GM12878 (cell line): Measurements from ENCODE around the gene CCSER2. TPM values are rescaled to one million over a fixed set of nuclear protein-coding genes. Genes with fewer than 3 reads are reported as not detected.

Experiments used
- ATAC-seq: fragments of 200-7000 bp; cut with Tn5 transposase; 3 replicates; pipeline ENCODE4 v1.9.1; 2020; ENCODE audit warnings: mild to moderate bottlenecking, moderate library complexity
- BruUV-seq: library from RNA; stranded (reverse); fragments of 400-500 nt; replicated peaks from 2 replicates; lab custom pipeline; 2021; lab: Mats Ljungman, UMichigan
- CTCF ChIA-PET: fragments of 300-600 bp; sonication (Branson Sonifier 250); formaldehyde crosslinking; extraction: SDS; loops from one replicate; lab custom pipeline; 2021; ENCODE audit warnings: inconsistent platforms; lab: Yijun Ruan, JAX
- POLR2A ChIA-PET: fragments of 350-600 bp; formaldehyde crosslinking; extraction: SDS; loops from one replicate; lab custom pipeline; 2021; ENCODE audit warnings: inconsistent platforms; lab: Charles Lee
- RAD21 ChIA-PET: fragments of 300-600 bp; sonication (Branson Sonifier 250); formaldehyde crosslinking; loops from one replicate; lab custom pipeline; 2023; ENCODE audit warnings: antibody characterized with exemption; ENCODE audit not compliant: unreplicated experiment; lab: Charles Lee
- SMC1A ChIA-PET: fragments of 300-600 bp; sonication (Branson Sonifier 250); formaldehyde crosslinking; loops from one replicate; lab custom pipeline; 2023; ENCODE audit not compliant: unreplicated experiment, uncharacterized antibody; lab: Charles Lee
- DNase-seq: peaks from one replicate; pipeline ENCODE4 v3.0.0-alpha.2; 2011; ENCODE audit warnings: low read depth, low spot score
- FAIRE-seq: peaks from 3 replicates; lab custom pipeline; 2011; peaks lifted over from hg19 to GRCh38; lab: Jason Lieb, UNC
- H2AFZ ChIP-seq: 2 replicates; pipeline ENCODE4 v1.6.0; 2011; ENCODE audit warnings: low read depth, low read length, control low read depth; ENCODE audit not compliant: control insufficient read depth
- H3K27ac ChIP-seq: 2 replicates; pipeline ENCODE4 v1.5.1; 2011; ENCODE audit warnings: control low read depth; ENCODE audit not compliant: control insufficient read depth, insufficient read depth
- H3K27me3 ChIP-seq, 2 experiments: replicated peaks in 1 of 2; 2 replicates each; pipeline versions ENCODE4 v1.6.0 to v1.6.1; 2011; ENCODE audit warnings: low read length in 1 of 2; ENCODE audit not compliant: control insufficient read depth in 2 of 2, insufficient read depth in 2 of 2
- H3K36me3 ChIP-seq, 2 experiments: 2 replicates each; pipeline ENCODE4 v1.5.1; 2011; ENCODE audit warnings: low read length in 1 of 2; ENCODE audit not compliant: control insufficient read depth in 2 of 2, insufficient read depth in 2 of 2
- H3K4me1 ChIP-seq: 2 replicates; pipeline ENCODE4 v1.6.1; 2011; ENCODE audit warnings: mild to moderate bottlenecking, low read length, moderate library complexity, mixed read lengths; ENCODE audit not compliant: control insufficient read depth, insufficient read depth
- H3K4me2 ChIP-seq: 2 replicates; pipeline ENCODE4 v1.6.0; 2011; ENCODE audit warnings: control low read depth; ENCODE audit not compliant: control insufficient read depth, insufficient read depth
- H3K4me3 ChIP-seq: fragments of 200-600 bp; sonication (generic); 2 replicates; pipeline ENCODE4 v1.5.1; 2016
- H3K79me2 ChIP-seq: 2 replicates; pipeline ENCODE4 v1.6.0; 2011; ENCODE audit warnings: low read length; ENCODE audit not compliant: control insufficient read depth, insufficient read depth
- H3K9ac ChIP-seq: 2 replicates; pipeline ENCODE4 v1.8.0; 2011; ENCODE audit warnings: low read length, control low read depth, mixed read lengths; ENCODE audit not compliant: control insufficient read depth, insufficient read depth
- H3K9me3 ChIP-seq: replicated peaks from 3 replicates; pipeline ENCODE4 v1.5.1; 2011; ENCODE audit warnings: mild to moderate bottlenecking, low read length; ENCODE audit not compliant: control insufficient read depth, insufficient read depth
- H4K20me1 ChIP-seq: 2 replicates; pipeline ENCODE4 v1.6.0; 2011; ENCODE audit not compliant: control insufficient read depth, insufficient read depth
- ATF2 ChIP-seq: IDR thresholded peaks from 2 replicates; pipeline ENCODE4 v1.6.1; 2012; ENCODE audit warnings: low read length, inconsistent platforms
- BMI1 ChIP-seq: fragments of 450-650 bp; IDR thresholded peaks from 2 replicates; pipeline ENCODE4 v1.6.1; 2016; ENCODE audit warnings: mild to moderate bottlenecking, moderate library complexity, borderline replicate concordance
- BRCA1 ChIP-seq: IDR thresholded peaks from 2 replicates; pipeline ENCODE4 v1.6.1; 2011; ENCODE audit warnings: low read depth, low read length, improper control_type of control experiment
- CREB1 ChIP-seq: IDR thresholded peaks from 2 replicates; pipeline ENCODE4 v1.6.1; 2012; ENCODE audit warnings: low read depth, mild to moderate bottlenecking, inconsistent platforms
- FOXM1 ChIP-seq: IDR thresholded peaks from 2 replicates; pipeline ENCODE4 v1.6.1; 2012; ENCODE audit warnings: low read depth, mild to moderate bottlenecking, inconsistent platforms, low read length, moderate library complexity
- MTA2 ChIP-seq: fragments of 450-650 bp; IDR thresholded peaks from 2 replicates; pipeline ENCODE4 v1.6.1; 2016; ENCODE audit warnings: low read depth, mild to moderate bottlenecking, moderate library complexity
- SMC3 ChIP-seq: IDR thresholded peaks from 2 replicates; pipeline ENCODE4 v1.6.1; 2011; ENCODE audit warnings: low read length, improper control_type of control experiment, borderline replicate concordance
- SRF ChIP-seq, 2 experiments: IDR thresholded peaks; 2 replicates each; pipeline ENCODE4 v1.6.1; 2011; ENCODE audit warnings: low read depth in 2 of 2, low read length in 2 of 2, mild to moderate bottlenecking in 1 of 2, moderate library complexity in 1 of 2
- TCF7 ChIP-seq: IDR thresholded peaks from 2 replicates; pipeline ENCODE4 v1.6.1; 2014; ENCODE audit warnings: antibody characterized with exemption, borderline replicate concordance
- WGBS: methylation state at CpG from one replicate; pipeline ENCODE4 v1.1.6; 2016; ENCODE audit warnings: low lambda C conversion rate; ENCODE audit not compliant: insufficient replicate concordance, insufficient coverage; ENCODE audit errors: missing lambda C conversion rate; 5-methylcytosine and 5-hydroxymethylcytosine counted together
- in situ Hi-C: fragments of 300-500 bp; cut with MboI; formaldehyde crosslinking; loops from 9 replicates; pipeline ENCODE4 v1.14.3; 2018; ENCODE audit warnings: mixed read lengths
- intact Hi-C: fragments of 100-400 bp; cut with micrococcal nuclease; formaldehyde crosslinking; loops from one replicate; pipeline ENCODE4 v1.14.2; 2022; ENCODE audit not compliant: unreplicated experiment
- polyA plus RNA-seq, 11 experiments: library from polyadenylated mRNA; depleted of rRNA in 4 of 11; unstranded in 6 of 11; stranded (reverse) in 5 of 11; fragments of >200 nt; fragmentation: Nextera tagmentation in 4 of 11; fragmentation: Illumina TruSeq in 1 of 11; extraction: Ambion mirVana in 4 of 11; extraction: Trizol in 1 of 11; gene quantifications; 1 replicate in 1 of 11; 2 replicates in 10 of 11; pipeline versions ENCODE4 v1.2.1 to v1.2.3, GENCODE V29; 2011 to 2016; ENCODE audit warnings: inconsistent platforms in 2 of 11, missing spikeins in 2 of 11, low read depth in 1 of 11
- total RNA-seq, 4 experiments: library from RNA; depleted of rRNA in 3 of 4; stranded (reverse); fragments of >200 nt in 3 of 4; fragmentation: Illumina TruSeq in 1 of 4; extraction: Trizol in 1 of 4; gene quantifications; 2 replicates each; pipeline versions ENCODE4 v1.2.1 to v1.2.3, GENCODE V29; 2013 to 2021
- TF ChIP-seq, protein P1 (sequence below): fragments of 450-650 bp; formaldehyde crosslinking; IDR thresholded peaks from 2 replicates; pipeline ENCODE4 v1.4.0; 2022; ENCODE audit warnings: mild to moderate bottlenecking, moderate library complexity
- TF ChIP-seq, protein P2 (sequence below): fragments of 450-650 bp; IDR thresholded peaks from 2 replicates; pipeline ENCODE4 v1.6.1; 2014; ENCODE audit warnings: mild to moderate bottlenecking

Gene CCSER2
- total and polyA plus RNA-seq, 10 of the 15 experiments (the other 5 are each of a cell fraction or from before 2014, with no cell fraction given) = 4.7 to 18.8 (median 13.2) TPM

DNA sequence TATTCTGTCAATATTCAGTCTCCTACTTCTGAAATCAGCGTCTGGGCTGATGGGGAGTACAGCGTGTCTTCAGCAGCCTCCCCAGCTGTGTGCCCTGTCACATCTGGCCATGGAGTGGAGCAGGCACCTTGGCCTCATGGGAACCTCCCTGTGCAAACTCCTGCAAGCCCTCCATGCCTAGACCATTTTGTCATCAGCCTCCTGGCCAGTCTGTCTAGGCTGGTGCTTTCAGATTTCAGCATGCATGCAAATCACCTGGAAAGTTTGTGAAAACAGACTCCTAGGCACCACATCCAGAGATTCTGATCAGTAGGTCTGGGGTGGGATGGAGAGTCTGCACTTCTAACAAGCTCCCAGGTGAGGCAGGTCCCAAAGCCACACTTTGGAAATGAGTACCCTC lies 26.2 kb upstream of the CCSER2 start (continued):
- TF ChIP-seq FOXM1 = no peak
- TF ChIP-seq BMI1 = no peak
- no peak for TF ChIP-seq SMC3

- RAD21 ChIA-PET = no interaction called here
- H3K9ac ChIP-seq = no peak overlapping the region
- no peak overlapping the region for H2AFZ ChIP-seq
- no peaks in the 10 kb centered on the region for H4K20me1 ChIP-seq
- FAIRE-seq (no peak), DNase-seq (no peak), ATAC-seq (no peak)
- H3K4me3 ChIP-seq = no peak overlapping the region
- WGBS = 1% methylated on average over 4 of the region's 4 CpGs
- CTCF ChIA-PET = interaction anchor here (1.0 to 2.0 kb wide), 2 partner anchors 39 to 230 kb away, joined by 3 to 5 read pairs; no protein-coding TSS in a partner anchor
- in situ Hi-C loops (no loop called here), intact Hi-C loops (no loop called here)
- no peak overlapping the region for H3K27ac ChIP-seq
- no peaks in the 10 kb centered on the region for H3K36me3 ChIP-seq
- H3K79me2 ChIP-seq = no peaks in the 10 kb centered on the region
- POLR2A ChIA-PET = interaction anchor here (0.7 kb wide), 1 partner anchor 305 kb away, joined by 4 read pairs; no protein-coding TSS in a partner anchor
- no peak overlapping the region for H3K4me2 ChIP-seq
- peaks cover 18% of the 10 kb centered on the region for H3K4me1 ChIP-seq
- SMC1A ChIA-PET = interaction anchor here (1.1 kb wide), 1 partner anchor 23 kb away, joined by 4 read pairs; no protein-coding TSS in a partner anchor
- no peaks in the 10 kb centered on the region; the same call in 2 of the 3 replicates for H3K9me3 ChIP-seq
- BruUV-seq = no TSS peak
- no peak for TF ChIP-seq SRF (IDR thresholded peaks at IDR 0.05; ENCODE audit: low read depth in 2 of 2, low read length in 2 of 2)
- TF ChIP-seq, protein P1, sequence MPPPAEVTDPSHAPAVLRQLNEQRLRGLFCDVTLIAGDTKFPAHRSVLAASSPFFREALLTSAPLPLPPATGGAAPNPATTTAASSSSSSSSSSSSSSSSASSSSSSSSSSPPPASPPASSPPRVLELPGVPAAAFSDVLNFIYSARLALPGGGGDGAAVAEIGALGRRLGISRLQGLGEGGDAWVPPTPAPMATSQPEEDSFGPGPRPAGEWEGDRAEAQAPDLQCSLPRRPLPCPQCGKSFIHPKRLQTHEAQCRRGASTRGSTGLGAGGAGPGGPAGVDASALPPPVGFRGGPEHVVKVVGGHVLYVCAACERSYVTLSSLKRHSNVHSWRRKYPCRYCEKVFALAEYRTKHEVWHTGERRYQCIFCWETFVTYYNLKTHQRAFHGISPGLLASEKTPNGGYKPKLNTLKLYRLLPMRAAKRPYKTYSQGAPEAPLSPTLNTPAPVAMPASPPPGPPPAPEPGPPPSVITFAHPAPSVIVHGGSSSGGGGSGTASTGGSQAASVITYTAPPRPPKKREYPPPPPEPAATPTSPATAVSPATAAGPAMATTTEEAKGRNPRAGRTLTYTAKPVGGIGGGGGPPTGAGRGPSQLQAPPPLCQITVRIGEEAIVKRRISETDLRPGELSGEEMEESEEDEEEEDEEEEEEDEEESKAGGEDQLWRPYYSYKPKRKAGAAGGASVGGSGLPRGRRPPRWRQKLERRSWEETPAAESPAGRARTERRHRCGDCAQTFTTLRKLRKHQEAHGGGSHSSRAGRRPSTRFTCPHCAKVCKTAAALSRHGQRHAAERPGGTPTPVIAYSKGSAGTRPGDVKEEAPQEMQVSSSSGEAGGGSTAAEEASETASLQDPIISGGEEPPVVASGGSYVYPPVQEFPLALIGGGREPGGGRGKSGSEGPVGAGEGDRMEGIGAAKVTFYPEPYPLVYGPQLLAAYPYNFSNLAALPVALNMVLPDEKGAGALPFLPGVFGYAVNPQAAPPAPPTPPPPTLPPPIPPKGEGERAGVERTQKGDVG (CRISPR knock-in tag) = no peak
- TF ChIP-seq MTA2 = no peak
- TF ChIP-seq CREB1 = no peak
- no peak for TF ChIP-seq TCF7
- TF ChIP-seq, protein P2, sequence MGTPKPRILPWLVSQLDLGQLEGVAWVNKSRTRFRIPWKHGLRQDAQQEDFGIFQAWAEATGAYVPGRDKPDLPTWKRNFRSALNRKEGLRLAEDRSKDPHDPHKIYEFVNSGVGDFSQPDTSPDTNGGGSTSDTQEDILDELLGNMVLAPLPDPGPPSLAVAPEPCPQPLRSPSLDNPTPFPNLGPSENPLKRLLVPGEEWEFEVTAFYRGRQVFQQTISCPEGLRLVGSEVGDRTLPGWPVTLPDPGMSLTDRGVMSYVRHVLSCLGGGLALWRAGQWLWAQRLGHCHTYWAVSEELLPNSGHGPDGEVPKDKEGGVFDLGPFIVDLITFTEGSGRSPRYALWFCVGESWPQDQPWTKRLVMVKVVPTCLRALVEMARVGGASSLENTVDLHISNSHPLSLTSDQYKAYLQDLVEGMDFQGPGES = no peak
- no peak for TF ChIP-seq BRCA1
- no peak for TF ChIP-seq ATF2
- no peaks in the 10 kb centered on the region; a peak in 1 of 4 replicates for H3K27me3 ChIP-seq
Measured at GRCh38 chr10:84306751-84307384, 21.5 kb upstream of the CCSER2 start.
